SIG-M5 (cell line): ENCODE measurements around the gene SLC25A19.
A peak's percentile ranks its signal among the peaks of the same experiment; 100 is the strongest.
"Not testable (repeated sequence)": the region's sequence is repeated elsewhere in the genome, so short reads cannot be mapped to it uniquely, and the experiment has no call there.

Experiments
- DNase-seq: peaks from one replicate; lab custom pipeline; 2025; lab: John Stamatoyannopoulos, UW

SLC25A19 gene

DNA sequence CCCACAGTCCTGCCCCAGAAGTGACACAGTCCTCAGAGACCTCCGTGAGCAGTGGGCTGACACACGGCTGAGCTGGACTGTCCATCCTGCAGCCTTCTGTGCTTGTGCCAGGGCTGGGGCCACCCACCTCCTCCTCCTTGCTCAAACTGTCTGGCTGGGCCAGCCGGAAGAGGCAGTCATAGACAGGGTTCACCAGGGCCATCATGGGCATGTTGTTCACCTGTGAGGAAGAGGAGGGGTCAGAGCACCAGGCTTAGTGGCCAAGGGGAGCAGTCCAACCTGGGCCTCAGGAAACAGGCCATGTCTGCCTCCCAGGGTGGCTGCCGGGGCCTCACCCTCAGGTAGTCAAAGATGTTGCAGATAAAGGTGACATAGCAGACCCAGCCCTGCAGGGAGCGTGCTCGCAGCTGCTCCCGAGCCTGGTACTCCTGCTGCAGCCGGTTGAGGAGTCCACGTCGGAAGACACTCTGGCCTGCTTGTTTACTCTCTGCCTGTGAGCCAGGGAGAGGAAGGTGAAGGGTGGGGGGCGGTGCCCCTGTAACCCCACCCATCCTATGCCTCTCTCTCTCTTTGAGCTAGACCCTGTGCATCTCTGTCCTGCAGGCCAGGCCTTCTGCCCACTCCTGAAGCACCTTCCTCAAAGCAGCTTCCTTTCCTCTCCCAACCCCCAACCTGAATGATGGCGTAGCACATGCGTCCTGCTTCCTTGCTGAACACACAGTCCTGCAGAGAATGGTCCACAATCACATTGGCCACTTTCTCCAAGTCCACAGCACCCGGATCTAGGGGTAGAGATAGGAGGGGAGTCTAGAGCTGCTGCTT is 21.6 kb downstream of the SLC25A19 start:
- no peak for DNase-seq

- no peak for DNase-seq
Measured at GRCh38 chr17:75267153-75267410, 22.2 kb downstream of the SLC25A19 start.

DNA sequence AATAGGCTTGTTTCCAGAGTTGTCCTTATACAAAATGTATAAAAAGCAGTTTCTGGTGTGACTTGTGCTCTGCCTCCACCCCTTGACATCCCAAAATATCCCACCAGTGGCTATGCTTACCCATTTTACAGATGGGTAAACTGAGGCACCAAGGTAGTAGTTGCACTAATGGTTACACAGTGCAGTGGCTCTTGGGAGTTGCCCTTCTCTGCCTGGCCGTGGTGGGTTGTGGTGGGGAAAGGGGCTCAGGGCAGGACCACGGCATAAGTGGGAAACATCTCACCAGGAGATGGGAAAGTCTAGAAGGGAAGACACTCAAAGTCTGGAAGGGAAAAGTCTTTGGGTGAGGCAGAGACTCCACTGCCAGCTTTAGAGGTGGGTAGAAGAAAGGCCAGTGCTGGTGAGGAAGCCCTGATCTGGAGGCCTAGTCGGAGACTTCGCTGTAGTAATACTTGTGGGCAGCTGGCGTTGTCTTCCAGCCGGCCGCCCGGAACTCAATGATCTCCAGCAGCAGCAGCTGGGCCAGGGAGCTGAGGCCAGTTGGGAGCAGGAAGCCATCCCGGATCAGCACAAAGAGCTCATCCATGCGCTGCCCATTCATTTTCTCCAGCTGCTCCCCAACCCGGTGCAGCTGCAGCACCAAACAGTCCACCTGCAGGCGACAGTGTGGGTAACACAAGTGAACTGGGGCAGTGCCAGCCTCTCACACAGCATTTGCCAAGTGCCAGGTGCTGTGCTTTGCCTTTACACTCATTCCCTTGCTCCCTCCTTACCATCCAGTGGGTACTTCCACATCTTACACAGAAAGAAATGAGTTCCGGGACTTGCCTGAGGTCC is 22.7 kb downstream of the SLC25A19 start:
- DNase-seq = no peak

DNA sequence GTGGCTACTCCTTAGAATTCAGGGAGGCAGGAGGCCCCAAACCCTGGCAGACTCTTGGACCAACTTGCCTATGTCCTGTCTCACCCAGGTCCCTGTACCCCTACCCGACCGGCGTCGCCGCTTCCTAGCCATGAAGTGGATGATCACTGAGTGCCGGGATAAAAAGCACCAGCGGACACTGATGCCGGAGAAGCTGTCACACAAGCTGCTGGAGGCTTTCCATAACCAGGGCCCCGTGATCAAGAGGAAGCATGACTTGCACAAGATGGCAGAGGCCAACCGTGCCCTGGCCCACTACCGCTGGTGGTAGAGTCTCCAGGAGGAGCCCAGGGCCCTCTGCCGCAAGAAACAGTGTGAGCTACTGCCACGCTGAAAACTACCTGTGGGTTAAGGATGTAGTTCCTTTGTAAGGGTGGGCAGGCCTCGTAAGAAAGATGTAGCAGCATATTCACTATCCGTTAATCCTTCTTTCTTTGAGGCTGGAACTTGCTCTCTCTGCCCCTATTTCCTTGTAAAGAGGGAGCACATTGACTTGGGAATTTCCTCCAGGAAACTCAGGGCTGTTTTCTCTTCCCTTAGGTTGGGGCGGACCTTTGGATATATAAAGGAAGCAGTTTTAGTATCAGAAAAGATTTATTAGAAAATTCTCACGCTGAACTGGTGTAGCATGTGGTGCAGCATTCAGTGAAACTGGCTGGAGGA is 23.5 kb downstream of the SLC25A19 start:
- no peak for DNase-seq

DNA sequence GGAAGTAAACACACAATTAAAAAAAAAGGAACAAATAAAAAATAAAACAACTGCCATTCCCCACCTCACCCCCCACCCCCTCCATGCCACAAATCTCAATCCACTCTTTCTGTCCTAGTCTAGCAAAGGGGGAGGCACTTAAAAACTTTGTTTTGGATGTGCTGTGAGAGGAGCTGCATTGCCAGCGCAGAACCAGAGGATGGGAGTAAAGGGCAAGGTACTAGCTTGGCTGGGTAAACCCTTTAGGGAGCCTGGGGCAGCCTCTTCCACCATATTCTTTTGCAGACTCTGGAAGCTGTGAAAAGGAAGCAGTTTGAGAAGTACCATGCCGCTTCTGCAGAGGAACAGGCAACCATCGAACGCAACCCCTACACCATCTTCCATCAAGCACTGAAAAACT is 26.2 kb downstream of the SLC25A19 start:
- no peak for DNase-seq

DNA sequence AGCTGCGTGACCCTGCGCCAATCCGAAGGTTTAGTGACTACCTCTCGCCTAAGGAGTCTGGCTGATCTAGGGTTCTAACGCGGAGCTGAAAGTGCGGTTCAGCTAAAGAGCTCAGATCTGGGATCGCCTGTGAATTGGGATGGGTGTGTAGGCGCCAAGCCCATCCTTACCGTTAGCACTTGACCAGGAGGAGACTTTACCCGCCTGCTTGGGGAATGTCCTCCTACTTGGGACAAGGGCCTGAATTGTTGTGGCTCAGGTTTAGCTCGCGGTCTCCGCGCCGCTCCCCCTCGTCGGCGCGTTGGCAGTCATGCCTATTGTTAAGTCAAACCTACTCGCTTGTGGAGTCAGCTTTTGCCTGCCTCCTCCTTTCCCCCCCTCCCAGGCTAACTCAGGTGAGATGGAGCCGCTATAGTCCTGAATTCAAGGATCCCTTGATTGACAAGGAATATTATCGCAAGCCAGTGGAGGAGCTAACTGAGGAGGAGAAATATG is 27.1 kb downstream of the SLC25A19 start:
- no peak for DNase-seq

DNA sequence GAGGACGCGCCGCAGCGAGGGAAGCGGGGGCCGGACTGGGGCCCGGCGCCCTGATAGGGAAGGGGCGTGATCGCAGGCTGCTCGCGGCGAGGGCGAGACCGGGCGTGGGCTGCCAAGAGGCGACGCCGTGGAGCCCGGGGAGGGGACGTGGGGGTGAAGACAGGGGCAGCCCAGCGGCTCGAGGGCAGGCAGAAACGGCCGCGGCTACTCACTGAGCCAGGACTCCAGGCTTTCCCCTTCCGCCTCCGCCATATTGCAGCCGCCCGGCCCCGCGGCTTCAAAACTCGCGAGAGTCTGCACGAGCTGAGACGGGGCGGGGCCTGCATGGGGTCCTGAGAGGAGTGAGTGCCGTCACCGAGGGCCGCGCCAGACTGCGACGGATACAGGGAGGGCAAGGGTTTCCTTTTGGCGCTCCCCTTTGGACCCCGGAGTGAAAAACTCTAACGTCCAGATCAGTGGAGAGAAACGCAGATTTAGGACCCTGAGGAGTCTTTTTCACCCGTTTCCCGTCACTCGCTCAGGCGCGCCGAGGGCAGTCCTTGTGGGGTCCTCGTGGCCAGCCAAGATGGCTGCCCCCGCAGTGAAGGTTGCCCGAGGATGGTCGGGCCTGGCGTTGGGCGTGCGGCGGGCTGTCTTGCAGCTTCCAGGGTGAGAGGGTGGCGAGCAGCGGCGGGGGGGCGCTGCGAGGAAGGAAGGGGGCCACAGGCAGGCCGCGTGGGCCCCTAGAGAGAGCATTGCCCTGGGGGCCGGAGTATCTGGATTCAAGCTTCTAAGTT is 27.7 kb downstream of the SLC25A19 start, which contains the start of the genes GGA3 and MRPS7:
Gene GGA3 (minus strand): TSS at position 271 of the 776 bp plus-strand sequence. CDS start 19 bp downstream, at position 252.
Gene MRPS7 (plus strand): TSS at position 544 of the 776 bp plus-strand sequence. CDS start 22 bp downstream, at position 566.
- DNase-seq = peak; percentile 59

GRCh38 chr17:75260641-75261335 is 28.4 kb downstream of the SLC25A19 start:
- DNase-seq = no peak

- not testable (repeated sequence) for DNase-seq
Measured at GRCh38 chr17:75257228-75257627, 32.0 kb downstream of the SLC25A19 start.

DNA sequence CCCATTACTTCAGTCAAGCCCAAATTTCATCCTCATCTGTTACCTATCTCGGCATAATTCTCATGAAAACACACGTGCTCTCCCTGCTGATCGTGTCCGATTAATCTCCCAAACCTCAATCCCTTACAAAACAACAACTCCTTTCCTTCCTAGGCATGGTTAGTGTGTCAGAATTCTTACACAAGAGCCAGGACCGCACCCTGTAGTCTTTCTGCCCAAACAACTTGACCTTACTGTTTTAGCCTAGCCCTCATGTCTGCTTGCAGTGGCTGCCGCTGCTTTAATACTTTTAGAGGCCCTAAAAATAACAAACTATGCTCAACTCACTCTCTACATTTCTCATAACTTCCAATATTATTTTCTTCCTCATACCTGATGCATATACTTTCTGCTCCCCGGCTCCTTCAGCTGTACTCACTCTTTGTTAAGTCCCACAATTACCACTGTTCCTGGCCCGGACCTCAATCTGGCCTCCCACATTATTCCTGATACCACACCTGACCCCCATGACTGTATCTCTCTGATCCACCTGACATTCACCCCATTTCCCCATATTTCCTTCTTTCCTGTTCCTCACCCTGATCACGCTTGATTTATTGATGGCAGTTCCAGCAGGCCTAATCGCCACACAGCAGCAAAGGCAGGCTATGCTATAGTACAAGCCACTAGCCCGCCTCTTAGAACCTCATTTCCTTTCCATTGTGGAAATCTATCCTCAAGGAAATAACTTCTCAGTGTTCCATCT is 33.1 kb downstream of the SLC25A19 start:
- not testable (repeated sequence) for DNase-seq

- no peak for DNase-seq
Measured at GRCh38 chr17:75252039-75252816, 37.0 kb downstream of the SLC25A19 start.

GRCh38 chr17:75250009-75250471 is 39.2 kb downstream of the SLC25A19 start:
- DNase-seq = no peak

GRCh38 chr17:75249564-75249963 is 39.7 kb downstream of the SLC25A19 start:
- no peak for DNase-seq

DNA sequence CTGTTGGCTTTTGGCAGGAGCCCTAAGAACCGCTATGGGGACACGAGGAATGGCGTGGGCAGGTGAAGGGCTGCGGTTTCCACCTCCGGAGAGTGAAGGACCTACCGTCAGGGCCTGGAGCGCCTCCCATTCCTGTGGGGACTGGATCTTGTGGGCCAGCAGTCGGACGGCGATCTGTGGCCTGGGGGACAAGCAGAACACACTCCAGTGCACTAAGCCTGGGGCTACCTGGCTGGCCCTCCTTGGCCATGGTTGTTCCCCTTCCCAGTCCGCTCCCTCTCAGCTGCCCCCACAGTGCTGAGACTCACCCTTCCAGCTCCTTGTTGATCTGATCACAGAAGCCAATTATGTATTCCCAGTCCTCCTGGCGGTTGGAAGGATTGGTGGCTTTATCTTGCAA is 42.8 kb downstream of the SLC25A19 start:
- no peak for DNase-seq

GRCh38 chr17:75245011-75245410 is 44.2 kb downstream of the SLC25A19 start:
- DNase-seq = no peak

GRCh38 chr17:75244133-75244866 is 44.9 kb downstream of the SLC25A19 start:
- DNase-seq = no peak

DNA sequence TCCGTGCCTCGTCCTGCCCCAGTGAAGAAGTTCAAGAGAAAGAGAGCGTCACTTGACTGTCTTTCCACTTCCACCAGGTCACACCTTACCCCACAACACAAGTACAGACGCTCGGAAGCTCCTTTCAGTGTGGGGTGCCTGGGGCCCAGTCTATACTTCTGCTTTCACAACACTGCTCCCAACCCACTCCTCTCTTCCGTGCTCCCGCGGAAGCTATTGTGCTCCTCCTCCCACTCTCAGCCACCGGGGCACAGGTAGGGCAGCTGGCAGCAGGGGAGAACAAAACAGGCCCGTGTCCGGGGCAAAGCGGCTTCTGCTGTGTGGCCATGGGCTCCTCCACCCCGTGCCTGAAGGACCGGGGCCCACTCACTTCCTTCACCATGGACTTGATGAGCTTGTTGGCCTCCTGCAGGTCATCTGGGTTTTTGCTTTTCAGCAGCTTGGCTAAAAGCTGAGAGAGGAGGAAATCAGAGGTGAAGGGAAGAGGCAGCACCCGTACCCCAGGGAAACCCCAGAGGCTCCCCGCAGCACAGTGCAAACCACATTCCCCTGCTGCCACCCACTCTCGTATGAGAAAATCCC is 46.7 kb downstream of the SLC25A19 start:
- no peak for DNase-seq

- DNase-seq = no peak
Measured at GRCh38 chr17:75241996-75242460, 47.2 kb downstream of the SLC25A19 start.
